OCI-M1 (cell line): ENCODE results near the gene QSOX2.
"Not testable (repeated sequence)": the region's sequence is repeated elsewhere in the genome, so short reads cannot be mapped to it uniquely, and the experiment has no call there.

Experiments used
- DNase-seq: peaks from one replicate; lab custom pipeline; 2025; lab: John Stamatoyannopoulos, UW

QSOX2 gene

DNA sequence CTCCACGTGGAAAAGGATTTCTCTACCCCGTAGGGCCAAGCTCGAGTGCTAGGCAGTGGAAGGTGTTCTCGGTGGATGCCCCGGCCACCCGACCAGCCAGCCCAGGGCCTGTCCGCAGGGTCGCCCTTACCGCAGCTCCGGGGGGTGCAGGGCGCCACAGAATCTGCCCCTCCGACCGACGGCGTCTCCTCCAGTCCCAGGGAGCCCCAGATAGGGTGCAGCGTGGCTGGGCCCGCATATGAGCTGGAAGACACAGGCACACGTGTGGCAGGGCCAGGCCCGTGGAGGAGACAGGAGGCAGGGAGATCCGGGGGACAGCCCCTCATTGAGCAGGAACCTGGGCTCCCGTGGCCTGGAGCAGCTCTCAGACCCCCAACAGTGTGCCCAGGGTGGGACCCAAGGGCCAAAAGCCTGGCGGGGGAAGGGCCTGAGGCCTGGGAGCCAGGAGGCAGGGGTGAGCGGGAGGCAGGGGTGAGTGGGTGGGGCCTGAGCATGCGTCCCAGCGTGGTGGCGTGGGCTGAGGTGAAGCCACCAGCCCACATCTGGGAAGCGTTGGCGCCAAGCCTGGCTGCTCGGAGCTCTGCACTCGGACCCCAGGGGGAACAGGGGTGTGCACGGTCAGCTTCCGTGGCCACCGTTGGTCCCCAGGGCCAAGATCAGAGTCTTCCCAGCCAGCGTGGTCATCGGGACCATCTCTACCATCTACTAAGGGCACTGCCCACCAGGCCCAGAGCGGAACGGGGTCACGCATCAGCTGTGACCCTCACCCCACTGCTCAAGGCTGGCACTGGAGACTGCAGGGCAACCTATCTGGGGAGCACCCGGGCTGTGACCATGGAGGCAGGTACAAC, 36.0 kb upstream of the QSOX2 start:
- DNase-seq, result no peak

DNA sequence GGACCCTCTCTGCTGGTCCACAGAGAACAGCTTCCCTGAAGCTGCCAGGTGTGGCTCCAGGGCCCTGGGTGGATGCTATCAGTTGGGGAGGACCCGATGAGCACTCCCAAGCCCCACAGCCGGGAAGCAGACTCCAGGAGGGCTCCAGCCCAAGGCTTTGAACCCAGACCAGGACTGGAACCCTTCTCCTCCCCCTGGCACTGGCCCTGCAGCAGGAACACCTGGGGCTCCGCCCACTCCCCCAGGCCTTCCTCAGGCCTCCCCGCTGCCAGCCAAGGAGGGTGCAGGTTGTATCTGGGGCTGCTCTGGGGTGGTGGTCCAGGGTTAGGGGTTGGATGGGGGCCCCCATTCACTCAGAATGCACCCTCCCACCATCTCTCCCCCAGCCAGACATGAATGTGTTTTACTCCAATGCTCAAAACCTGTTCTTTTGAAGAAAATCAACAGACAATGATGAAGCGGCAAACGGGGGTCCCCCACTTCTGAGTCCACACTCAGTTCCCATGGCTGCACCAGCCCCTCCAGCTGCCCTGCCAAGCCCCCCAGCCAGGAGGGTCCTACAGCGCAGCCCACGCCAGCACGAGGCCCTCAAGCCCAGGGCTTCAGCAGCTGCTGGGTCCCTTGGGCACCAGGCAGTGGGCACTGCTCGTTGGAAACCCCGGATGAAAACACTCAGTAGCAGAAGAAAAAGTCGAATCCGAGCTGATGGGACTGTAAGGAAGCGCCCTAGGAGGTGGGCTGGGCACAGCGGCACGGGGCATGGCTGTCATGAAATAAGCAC, 35.1 kb upstream of the QSOX2 start:
- no peak for DNase-seq

DNA sequence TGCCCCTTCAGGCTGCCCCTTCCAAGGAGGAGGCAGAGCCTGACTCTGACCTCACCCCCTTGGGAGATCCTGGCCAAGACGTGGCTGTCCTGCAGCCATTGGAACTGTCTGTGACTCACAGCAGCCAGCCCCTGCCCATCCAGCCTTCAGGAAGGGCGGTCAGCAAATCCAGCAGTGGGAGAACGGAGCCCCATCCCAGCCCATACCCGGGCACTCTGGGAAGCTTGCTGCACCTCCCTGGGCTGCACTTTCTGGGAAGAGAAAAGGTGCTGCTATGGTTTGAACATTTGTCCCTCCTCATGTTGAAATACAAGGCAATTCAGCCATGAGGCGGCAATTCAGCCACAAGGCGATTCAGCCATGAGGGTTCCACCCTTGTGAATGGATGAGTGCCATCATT, 33.9 kb upstream of the QSOX2 start:
- no peak for DNase-seq

DNA sequence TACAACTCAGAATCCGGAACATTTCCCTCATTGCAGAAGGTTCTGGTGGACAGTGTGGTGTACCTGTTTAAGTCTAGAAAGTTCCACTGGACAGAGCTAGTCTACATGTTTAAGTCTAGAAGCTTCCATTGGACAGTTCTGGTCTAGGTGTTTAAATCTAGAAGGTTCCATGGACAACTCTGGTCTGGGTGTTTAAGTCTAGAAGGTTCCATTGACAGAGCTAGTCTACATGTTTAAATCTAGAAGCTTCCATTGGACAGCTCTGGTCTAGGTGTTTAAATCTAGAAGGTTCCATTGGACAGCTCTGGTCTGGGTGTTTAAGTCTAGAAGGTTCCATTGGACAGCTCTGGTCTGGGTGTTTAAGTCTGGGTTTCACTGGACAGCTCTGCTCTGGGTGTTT, 33.3 kb upstream of the QSOX2 start:
- DNase-seq, result no peak

DNA sequence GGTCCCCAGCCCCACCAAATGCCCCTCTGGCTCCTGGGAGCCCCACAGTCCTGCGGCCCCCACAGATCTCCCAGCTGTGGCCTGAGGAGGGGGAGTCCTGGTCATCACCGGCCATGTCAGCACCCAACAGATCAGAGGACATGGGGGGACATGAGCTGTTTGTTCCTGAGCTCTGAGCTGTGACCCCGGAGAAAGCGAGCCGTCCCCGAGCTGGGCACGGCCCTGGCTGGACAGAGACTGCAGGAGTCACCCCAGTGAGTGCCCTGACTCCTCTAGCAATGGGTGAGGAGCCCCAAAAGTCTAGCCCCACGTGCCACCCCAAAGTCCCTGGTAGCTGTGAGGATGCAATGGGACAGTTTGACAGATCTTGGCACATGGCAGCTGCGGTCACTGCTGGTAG, 32.6 kb upstream of the QSOX2 start:
- no peak for DNase-seq

DNA sequence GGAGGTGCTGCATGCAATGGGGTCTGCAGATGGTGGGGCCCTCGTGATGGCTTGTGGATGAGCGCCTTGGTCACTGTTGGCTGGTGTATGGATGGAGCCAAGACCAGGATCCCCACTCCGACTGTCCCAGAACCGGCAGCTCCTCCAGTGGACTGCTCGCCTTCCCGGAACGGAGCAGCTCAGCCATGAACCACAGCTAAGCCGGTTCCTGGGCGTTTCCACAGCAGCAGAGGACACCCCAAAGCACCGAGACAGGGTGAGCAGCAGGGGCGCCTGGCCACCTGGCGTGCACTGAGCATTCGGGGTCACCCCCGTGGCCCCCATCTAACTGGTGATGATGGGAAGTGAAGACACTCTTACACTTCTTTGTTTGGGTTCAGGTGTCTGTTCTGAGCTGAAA, 32.1 kb upstream of the QSOX2 start:
- no peak for DNase-seq

DNA sequence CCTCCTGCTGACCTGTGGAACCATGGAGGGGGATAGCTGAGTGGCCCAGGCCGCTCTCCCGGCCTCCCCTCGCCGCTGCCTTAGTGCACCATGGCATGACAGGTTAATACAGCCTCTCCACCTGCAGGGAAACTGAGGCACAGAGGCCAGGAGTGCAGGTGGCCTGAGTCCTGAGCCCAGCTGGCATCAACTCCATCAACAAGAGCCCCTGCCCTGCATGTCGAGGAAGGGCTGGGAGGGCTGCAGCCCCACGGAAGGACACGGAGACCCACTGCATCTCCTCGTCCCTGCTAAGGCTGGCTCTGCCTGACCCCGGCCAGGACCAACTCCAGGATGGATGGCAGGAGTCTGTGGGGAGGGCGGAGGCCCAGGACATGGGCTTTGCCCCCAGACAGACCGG, 31.1 kb upstream of the QSOX2 start:
- no peak for DNase-seq

DNA sequence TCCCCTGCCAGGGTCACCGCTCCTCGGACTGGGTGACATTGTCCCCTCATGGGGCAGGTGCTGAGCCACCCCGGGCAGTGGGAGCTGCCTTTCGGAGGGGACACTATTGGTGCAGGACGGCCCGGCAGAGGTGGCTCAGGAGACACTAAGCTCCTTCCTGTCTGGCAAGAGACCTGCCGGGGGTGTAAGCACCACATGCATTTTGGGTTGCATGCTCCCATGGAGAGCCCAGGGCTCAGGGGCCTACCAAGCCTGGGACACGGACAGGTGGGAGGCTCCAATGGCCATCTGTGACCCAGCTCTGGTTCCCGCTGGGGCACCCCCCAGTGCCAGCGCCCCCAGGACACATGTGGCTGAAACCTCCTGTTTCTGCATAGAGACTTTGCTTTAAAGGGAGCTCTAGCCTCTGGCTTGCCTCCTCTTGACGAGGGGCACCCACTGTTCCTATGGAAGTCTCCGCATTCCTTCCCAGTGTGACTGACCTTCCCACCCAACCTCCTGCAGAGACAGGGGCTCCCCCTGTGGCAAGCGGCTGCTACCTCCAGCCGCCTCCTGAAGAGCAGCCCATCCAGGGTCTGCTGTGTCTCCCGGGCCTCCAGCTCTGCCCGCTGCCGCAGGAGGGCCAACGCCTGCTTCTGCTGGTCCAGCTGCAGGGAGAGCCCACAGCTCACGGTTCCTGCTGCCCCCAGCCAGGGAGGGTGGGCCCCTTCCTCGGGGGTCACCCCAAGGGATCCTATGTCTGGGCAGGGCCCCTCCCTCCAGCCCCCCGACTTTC, 30.2 kb upstream of the QSOX2 start:
- DNase-seq, result no peak

DNA sequence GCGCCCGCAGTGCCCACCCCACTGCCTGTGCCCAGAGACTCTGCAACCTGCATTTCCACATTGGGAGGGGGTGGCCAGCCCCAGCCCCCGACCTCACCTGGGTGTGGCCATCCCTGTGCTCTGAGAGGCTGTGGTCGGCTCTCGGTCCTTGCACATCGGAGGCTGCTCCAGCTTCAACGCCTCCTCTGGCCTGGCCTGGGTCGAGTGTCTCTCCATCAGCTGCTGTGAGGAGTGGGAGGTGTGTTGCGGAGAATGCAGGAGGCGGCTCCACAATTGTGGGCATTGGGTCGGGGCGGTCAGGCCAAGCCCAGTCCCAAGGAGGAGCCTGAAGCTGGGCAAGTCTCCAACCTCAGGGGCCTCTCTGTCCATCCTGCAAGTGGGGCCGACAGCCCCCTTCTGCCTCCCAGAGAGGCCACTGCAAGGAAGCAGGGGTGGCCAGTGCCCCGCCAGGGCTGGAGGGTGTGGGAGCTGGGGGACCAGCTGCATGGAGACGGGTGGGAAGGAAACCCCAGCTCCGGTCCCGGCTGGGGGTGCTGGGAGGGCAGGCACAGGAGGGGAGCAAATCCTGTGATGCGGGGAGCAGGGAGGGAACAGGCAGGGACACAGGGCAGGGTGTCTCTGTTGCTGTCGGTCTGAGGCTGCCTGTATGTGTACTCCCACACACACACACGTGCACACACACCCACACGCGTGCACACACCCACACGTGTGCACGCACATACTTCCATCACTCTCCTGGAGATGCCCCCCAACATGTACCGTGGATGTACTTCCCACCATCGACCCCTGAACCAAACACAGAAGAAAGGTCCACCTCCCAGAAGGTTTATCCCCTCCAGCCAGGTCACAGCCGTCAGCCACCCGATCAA, 29.4 kb upstream of the QSOX2 start:
- DNase-seq, result no peak

DNA sequence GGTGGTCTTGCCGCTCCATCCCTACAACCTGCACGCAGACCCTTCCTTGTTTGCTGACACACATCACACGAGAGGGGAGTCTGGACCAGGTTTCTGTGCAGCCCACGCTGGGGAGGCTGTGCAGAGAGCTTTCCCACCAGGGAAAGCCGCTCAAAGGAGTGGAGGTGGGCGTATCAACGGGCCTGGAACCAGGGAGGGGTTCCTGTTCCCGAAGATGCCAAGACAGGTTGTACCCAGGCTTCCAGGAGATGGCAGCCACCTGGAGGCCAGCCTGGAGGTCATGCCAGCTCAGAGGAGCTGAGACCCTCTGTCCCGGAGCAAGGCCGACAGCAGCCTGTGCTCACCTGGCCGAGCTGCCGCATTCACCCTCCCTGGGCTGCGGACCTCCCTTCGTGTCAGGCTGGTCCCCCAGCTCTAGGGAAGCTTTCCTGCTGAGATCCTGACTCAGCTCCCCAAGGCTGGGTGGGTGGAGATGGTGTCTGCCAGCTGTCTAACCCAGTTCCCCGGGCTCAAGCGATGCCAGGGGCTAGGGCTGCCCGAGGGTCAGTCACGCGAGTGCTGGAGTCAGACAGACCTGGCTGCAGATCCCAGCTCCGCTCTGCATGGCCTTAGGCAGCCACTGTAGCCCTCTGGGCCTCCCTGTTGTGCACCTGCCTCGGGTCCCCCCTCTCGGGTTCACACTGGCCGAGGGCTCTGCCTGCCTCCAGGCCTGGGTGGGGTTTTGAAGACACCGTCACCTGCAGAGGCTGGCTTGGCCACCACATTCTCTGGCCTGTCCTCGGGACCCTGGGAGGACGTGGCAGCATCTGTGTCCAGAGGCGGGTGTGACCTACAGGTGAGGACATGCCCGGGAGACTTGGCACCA, 28.5 kb upstream of the QSOX2 start:
- no peak for DNase-seq

DNA sequence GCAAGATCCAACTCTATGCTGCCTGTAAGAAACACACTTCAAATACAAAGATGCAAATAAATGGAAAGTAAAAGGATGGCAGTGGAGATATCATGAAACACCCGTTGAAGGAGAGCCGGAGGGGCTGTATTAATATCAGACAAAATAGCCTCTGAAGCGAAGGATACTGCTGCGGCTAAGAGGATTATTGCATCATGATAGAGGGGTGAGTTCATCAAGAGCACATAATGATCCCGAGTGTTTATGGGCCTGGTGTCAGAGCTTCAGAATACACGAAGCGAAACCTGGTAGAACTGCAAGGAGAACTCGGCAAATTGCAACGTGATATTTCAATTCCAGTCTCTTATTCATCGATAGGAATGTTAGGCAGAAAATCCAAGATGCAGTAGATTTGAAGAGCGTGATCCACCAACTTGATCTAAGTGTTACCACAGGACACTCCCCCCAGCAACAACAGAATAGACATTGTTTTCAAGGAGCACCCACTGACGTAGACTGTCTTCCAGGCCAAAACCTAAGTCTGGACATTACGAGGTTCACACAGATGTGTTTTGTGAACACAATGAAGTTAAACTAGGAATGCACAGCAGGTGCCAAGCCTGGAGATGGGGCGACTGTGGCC, 27.7 kb upstream of the QSOX2 start:
- no peak for DNase-seq

DNA sequence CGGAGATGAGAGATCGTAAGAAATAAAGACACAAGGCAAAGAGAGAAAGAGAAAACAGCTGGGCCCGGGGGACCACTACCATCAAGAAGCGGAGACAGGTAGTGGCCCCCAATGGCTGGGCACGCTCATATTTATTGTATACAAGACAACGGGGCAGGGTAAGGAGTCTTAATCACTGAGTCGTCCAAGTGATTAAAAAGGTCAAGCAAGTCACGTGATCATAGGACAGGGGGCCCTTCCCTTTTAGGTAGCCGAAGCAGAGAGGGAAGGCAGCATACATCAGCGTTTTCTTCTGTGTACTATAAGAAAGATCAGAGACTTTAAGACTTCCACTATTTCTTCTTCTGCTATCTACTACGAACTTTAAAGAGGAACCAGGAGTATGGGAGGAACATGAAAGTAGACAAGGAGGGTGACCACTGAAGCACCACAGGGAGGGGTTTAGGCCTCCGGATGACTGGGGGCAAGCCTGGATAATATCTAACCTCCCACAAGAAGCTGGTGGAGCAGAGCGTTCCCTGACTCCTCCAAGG, 24.6 kb upstream of the QSOX2 start:
- peak; percentile 18 for DNase-seq

DNA sequence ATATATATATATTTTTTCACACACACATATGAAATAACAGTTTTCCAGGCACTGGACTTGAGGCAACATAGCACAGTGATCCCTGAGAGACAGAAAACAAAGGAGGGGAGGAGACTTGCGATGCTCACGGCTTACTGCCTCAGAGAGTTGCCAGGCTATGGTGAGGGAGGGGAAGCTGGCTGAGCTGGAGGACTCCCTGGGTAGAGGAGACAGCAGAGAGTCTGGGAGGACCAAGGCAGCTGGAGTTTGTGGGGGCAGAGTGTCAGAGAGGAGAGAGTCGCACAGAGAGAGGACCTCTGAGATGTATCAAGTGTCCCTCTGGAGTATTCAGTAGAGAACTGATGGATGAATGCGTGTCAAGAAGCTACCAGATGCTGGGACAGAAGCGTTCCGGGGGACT, 23.1 kb upstream of the QSOX2 start:
- no peak for DNase-seq

DNA sequence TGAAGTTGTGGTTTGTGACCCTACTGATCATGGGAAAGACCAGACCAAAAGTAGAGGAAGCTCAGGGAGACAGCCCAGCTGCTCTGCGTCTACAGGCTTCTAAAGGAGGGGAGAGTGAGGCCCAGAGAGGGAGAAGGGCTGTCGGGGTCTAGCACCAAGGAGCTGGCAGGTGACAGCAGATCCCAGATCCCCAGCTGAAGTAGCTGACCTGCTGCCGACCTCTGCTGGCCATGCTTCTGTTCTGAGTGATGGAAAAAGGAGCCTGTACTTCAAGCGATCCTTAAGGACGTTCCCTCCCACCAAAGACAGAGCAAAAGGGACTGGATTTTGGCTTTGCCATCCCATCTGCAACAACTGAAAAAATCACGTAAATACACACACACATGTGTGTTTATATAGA, 22.7 kb upstream of the QSOX2 start:
- no peak for DNase-seq

DNA sequence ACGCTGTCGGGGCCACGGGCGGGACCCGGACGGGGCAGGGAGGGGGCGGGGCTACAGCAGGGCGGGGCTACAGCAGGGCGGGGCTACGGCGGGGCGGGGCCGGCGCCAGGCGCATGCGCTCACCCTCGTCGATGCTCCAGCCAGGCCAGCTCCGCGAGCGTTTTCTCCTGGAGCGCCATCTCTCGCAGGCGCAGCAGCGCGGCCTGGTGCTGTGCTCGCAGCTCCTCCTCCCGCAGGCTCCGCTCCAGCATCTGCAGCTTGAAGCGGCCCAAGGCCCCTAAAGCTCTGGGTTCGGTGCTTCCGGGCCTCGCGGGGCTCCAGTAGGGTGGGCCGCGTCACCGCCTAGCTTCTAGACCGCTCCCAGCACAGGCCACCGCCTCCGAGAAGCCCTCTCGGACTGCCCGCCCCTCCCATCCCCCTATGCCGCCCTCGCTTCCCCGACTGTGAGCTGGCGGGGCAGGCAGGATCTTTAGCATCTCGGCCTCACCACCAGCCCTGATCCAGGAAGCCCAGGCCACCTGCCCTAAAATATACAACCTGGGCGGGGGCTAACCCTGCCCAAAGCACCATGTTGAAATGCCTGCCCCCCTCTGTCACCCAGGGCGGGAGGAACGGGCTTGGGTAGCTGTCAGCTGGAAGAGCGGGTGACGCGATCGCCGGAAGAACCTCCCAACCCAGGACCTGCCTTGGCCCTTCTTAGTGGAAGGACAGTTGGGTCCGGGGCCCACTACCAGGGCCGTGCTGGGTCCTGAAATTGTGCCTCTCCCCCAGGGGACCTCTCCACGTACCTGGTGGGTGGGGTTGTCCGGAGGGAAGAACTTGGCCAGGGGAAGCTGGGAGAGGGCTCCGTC, 21.9 kb upstream of the QSOX2 start:
- DNase-seq, result peak; percentile 88

DNA sequence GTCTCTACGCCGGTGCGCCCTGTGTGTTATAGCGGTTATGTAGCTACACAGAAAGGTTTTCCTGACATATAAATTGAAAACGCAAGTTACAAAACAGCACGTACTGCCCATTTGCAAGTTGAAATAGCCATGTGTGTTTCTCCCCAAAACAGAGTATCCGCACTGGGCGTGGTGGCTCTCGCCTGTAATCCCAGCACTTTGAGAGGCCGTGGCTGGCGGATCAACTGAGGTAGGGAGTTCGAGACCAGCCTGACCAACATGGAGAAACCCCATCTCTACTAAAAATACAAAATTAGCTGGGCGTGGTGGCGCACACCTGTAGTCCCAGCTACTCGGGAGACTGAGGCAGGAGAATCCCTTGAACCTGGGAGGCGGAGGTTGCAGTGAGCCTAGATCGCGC, 21.0 kb upstream of the QSOX2 start:
- not testable (repeated sequence) for DNase-seq

DNA sequence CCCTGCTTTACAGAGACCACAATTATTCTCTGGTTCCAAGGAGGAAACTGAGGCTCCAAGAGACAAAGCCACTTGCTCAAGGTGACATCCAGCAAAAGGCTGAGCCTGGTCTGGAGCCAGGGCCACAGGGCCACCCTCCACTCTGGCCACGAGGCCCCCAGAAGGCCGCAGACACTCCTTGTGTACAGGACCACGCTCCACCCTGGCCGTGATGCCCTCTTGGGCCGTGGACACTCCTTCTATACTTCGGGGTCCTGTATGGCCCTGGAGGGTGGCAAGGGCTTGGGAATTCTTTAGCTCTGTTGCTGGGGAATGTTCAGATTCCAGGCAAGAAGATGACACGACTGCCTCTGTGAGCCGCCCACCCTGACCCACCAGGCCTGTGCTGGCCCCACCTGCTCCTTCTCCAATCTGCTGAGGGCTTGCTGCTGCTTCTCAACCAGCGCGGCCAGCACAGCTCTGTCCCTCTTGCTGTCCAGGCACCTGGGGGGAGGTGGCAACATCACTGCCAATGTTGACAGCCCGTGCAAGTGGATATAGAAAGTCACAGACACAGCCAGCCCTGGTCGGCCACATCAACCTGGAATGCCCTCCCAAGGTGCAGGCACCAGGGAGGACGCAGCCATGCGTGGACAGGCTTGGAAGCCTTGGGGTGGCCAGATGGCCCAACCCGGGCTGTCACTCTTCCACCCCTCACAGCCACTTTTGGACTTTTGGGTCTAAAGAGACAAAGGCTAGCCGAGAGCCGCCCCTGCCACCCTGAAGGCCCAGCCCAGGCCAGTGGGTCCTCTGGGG, 20.1 kb upstream of the QSOX2 start:
- DNase-seq, result no peak
